Adrenal gland (tissue), 5 donors: Measurements from ENCODE around the gene IPPK.

ENCODE experiments used
- POLR2A ChIP-seq, 2 donors: fragments of 450-650 bp; IDR thresholded peaks; one replicate each; pipeline ENCODE4 v1.6.1; 2017; ENCODE audit warnings: antibody characterized with exemption in 2 of 2, mild to moderate bottlenecking in 2 of 2, moderate library complexity in 1 of 2
- TF ChIP-seq, protein P1 (sequence below), 6 experiments: fragments of 450-650 bp in 4 of 6; fragments of 200-600 bp in 2 of 6; sonication (generic) in 1 of 6; IDR thresholded peaks; 1 replicate in 5 of 6; 2 replicates in 1 of 6; pipeline versions ENCODE4 v1.5.1 to v1.8.0; 2016 to 2021; ENCODE audit warnings: antibody characterized with exemption in 6 of 6, mild to moderate bottlenecking in 2 of 6, moderate library complexity in 1 of 6
- donor health status: DM: no; HTN: no; CAD: no.

DNA sequence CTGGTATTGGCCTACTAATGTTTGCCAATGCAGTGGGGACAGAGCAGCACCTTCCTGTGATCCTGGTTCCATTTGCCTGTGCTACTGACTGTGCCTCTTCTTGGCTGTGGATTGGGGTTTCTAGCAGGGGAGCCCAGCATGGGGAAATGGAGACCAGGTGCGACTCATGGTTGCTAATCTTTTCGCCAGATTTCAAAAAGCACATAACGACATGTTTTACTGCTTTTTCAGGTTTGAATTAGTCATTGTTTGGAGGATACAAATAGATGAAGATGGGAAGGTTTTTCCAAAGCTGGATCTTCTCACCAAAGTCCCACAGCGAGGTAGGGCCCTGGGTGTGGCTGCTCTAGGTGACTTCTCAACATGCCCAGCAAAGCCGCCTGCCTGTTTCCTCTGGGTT, 57.6 kb downstream of the IPPK start:
- no peak for TF ChIP-seq POLR2A (IDR thresholded peaks at IDR 0.05)
- TF ChIP-seq, protein P1, sequence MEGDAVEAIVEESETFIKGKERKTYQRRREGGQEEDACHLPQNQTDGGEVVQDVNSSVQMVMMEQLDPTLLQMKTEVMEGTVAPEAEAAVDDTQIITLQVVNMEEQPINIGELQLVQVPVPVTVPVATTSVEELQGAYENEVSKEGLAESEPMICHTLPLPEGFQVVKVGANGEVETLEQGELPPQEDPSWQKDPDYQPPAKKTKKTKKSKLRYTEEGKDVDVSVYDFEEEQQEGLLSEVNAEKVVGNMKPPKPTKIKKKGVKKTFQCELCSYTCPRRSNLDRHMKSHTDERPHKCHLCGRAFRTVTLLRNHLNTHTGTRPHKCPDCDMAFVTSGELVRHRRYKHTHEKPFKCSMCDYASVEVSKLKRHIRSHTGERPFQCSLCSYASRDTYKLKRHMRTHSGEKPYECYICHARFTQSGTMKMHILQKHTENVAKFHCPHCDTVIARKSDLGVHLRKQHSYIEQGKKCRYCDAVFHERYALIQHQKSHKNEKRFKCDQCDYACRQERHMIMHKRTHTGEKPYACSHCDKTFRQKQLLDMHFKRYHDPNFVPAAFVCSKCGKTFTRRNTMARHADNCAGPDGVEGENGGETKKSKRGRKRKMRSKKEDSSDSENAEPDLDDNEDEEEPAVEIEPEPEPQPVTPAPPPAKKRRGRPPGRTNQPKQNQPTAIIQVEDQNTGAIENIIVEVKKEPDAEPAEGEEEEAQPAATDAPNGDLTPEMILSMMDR (IDR thresholded peaks at IDR 0.05): no peak
